Measurements from ENCODE around the gene SCAF11.

GRCh38 chr12:46005151-46005797 lies 14.9 kb upstream of the SCAF11 start:
- no peak for TF ChIP-seq POLR2AphosphoS5 (IDR thresholded peaks at IDR 0.05; ENCODE audit: low read depth, low read length)
- no peak for TF ChIP-seq SIN3A (IDR thresholded peaks at IDR 0.05; ENCODE audit: borderline replicate concordance, insufficient read depth, low read length)
- no peak for TF ChIP-seq REST (IDR thresholded peaks at IDR 0.05; ENCODE audit: insufficient read depth in 1 of 2, low read depth in 2 of 2, low read length in 2 of 2)
- TF ChIP-seq TAF1 (IDR thresholded peaks at IDR 0.05; ENCODE audit: borderline replicate concordance, insufficient read depth, low read length) = no peak
